Measurements from ENCODE around the gene LATS1.

The LATS1 gene

DNA sequence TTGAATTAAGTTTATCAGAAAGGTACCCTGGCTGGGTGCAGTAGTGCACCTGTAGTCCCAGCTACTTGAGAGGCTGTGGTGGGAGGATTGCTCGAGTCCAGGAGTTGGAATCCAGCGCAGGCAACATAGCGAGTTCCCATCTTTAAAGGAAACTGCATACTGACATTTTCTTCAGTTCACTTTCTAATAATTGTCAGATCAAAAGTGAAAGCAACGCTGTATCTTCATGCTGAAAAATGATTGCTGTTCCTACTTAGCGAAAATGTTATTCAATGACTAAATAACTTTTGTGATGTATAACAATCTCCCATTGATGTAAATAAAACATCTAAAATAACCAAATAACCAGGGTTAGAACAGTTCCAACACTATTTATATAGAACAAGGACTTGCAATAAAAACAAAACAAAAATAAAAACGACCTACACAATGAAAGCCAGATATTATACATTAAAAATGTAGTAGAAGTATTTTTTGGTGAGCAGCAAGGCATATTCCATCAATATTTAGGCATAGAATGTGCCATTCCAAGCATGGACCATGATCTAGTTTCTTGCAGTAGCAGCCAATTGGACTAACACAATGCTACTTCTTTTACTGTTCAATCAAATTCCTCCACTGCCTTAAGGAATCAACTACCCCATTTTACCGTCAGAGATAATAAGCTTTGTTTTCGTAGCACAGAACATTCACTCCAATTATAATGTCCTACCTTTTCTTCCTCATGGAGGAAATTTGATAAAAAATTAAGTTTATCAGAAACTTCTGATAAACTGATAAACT, 1.5 kb downstream of the LATS1 start:
- peak overlapping the region; percentile 89 for H3K4me3 ChIP-seq (ENCODE audit: low read depth, low read length)
- TF ChIP-seq, protein P1, sequence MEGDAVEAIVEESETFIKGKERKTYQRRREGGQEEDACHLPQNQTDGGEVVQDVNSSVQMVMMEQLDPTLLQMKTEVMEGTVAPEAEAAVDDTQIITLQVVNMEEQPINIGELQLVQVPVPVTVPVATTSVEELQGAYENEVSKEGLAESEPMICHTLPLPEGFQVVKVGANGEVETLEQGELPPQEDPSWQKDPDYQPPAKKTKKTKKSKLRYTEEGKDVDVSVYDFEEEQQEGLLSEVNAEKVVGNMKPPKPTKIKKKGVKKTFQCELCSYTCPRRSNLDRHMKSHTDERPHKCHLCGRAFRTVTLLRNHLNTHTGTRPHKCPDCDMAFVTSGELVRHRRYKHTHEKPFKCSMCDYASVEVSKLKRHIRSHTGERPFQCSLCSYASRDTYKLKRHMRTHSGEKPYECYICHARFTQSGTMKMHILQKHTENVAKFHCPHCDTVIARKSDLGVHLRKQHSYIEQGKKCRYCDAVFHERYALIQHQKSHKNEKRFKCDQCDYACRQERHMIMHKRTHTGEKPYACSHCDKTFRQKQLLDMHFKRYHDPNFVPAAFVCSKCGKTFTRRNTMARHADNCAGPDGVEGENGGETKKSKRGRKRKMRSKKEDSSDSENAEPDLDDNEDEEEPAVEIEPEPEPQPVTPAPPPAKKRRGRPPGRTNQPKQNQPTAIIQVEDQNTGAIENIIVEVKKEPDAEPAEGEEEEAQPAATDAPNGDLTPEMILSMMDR (IDR thresholded peaks at IDR 0.05; ENCODE audit: low read depth, low read length, missing control alignments) = no peak
- no peak for DNase-seq (ENCODE audit: low read depth)

DNA sequence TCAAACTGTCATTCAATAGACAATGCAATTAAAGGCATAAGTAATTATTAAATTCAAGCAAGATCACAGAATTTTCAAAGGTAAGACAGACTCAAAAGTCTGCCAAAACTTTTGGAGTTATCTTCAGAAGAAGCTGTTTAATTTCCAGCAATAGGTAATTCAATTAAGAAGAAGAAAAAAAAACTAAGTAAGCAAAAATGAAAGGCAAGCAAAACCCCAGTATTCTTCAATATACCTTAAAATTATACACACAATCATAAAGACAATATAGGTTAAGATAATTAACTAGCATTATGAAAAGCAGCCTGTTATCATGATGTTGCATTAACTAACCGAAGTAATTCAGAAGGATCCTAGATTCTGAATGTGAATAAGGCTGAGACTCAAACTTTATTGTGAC, 3.5 kb downstream of the LATS1 start:
- H3K4me3 ChIP-seq (ENCODE audit: low read depth, low read length) = no peak overlapping the region
- DNase-seq (ENCODE audit: low read depth) = no peak
- TF ChIP-seq, protein P1 (IDR thresholded peaks at IDR 0.05; ENCODE audit: low read depth, low read length, missing control alignments) = no peak

DNA sequence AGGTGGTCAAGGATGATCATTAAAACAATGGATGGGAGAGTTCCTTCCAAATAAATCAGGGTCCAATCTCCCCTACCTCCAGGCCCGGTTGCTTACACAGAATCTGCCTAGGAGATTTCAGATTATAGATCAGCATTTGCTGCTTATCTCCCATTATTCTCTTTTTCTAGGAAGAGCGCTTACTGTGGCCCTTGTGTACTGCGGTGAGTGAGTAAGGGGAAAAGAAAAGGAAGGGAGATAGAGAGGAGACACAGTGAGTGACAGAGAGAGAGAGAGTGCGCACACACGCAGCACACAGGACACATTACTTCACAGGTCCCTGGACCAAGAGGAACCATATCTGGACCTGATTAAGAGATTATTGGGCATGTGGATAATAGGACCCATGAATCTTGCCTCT, 6.2 kb downstream of the LATS1 start:
- TF ChIP-seq, protein P1 (IDR thresholded peaks at IDR 0.05; ENCODE audit: low read depth, low read length, missing control alignments) = no peak
- no peak overlapping the region for H3K4me3 ChIP-seq (ENCODE audit: low read depth, low read length)
- no peak for DNase-seq (ENCODE audit: low read depth)

DNA sequence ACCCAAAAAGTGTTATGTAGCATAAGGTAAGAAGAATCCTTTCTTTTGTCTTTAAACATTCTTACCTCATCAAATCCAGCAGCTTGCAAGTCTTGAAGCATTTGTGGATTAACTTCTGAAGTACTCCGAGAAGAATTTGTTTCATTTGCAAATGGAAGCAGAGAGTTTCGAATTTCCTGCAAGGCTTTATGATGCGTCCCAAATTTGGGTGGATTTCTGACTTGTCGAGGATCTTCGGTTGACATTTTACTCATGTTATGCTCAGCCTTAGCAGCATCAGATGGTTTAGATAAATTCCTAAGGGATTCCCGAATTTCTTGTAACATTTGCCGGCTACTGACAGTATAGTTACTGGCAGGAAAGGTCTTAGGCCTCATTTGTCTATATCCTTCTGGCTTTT, 16.2 kb downstream of the LATS1 start:
- TF ChIP-seq, protein P1 (IDR thresholded peaks at IDR 0.05; ENCODE audit: low read depth, low read length, missing control alignments) = no peak
- DNase-seq (ENCODE audit: low read depth) = no peak
- no peak overlapping the region for H3K4me3 ChIP-seq (ENCODE audit: low read depth, low read length)

DNA sequence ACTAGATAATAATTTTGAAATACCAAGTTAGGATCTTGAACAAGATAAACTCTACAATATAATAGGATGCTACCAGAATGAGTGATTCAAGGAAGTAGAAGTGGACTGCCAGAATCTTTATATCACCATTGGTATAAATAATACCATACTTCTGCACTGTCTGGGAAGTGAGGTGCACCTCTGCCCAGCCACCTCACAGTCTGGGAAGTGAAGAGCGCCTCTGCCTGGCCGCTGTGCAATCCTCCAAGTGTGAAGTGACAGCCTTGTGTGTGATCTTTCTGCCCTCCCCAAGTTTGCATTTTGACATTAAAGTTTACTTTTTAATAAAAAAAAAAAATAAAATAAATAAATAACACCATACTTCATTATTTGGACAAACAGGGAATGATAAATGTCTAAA, 18.8 kb downstream of the LATS1 start:
- H3K4me3 ChIP-seq (ENCODE audit: low read depth, low read length) = no peak overlapping the region
- TF ChIP-seq, protein P1 (IDR thresholded peaks at IDR 0.05; ENCODE audit: low read depth, low read length, missing control alignments) = no peak
- no peak for DNase-seq (ENCODE audit: low read depth)

DNA sequence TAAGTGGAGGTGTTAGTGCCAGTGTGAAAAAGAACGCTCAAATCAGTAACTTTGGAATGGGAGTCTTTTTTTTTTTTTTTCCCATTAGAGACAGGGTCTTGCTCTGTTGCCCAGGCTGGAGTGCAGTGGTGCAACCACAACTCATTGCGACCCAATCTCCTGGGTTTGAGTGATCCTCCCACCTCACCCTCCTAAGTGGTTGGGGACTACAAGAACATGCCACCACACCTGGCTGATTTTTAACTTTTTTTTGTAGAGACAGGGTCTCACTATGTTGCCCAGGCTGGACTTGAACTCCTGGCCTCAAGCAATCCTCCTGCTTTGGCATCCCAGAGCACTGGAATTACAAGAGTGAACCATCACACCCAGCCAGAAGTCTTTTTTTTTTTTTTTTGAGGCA, 19.7 kb downstream of the LATS1 start:
- DNase-seq (ENCODE audit: low read depth) = no peak
- TF ChIP-seq, protein P1 (IDR thresholded peaks at IDR 0.05; ENCODE audit: low read depth, low read length, missing control alignments) = no peak
- no peak overlapping the region for H3K4me3 ChIP-seq (ENCODE audit: low read depth, low read length)

DNA sequence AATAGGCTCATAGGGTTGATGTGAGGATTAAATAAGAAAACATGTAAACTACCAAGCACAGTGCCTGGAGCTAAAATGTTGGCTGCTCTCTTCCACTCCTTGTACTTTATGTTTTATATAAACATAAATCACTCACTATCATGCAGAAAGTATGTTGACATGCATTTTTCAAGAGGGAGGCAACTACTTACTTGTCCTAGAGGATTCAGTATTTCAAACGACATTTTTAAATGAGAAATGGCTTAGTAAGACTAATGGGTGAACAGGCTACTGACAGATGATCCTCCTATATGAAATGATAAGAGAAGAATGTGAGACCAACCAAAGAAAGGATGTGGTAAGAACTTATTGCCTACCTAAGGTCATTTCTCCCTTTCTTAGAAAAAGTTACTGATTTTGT, 21.0 kb downstream of the LATS1 start:
- TF ChIP-seq, protein P1 (IDR thresholded peaks at IDR 0.05; ENCODE audit: low read depth, low read length, missing control alignments) = no peak
- DNase-seq (ENCODE audit: low read depth) = no peak

More for the DNA sequence above, 21.0 kb downstream of the LATS1 start:
- no peak overlapping the region for H3K4me3 ChIP-seq (ENCODE audit: low read depth, low read length)
